HPDE6-E6E7 (cell line): ENCODE results near the gene MED27.
"Not testable (repeated sequence)": the region's sequence is repeated elsewhere in the genome, so short reads cannot be mapped to it uniquely, and the experiment has no call there.

Experiments
- DNase-seq: peaks from one replicate; pipeline ENCODE4 v3.0.0; 2011; ENCODE audit warnings: missing footprints; ENCODE audit errors: extremely low spot score

Gene MED27

DNA sequence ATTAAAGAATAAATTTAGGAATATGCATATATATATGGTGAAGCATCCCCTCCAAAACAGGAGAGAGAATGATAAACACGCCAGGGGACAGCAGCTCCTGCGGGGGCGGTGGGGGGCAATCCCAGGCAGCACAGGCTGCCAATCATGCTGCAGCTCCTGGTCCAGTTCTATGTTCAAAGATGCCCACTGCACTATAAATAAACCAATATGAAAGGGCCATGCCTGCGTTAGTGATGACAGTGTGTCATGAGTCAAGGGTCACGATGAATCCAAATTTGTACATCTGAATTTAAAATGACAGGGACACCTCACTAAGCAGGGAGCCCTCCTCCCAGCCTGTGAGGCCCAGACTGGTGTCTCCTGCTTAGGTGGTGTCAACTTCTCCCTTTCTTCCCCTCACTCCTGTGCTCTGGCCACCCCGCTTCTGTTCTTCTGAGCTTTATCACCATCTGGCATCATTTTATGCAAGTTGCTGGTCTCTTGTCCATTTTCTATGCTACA is 153.9 kb downstream of the MED27 start:
- DNase-seq: no peak

DNA sequence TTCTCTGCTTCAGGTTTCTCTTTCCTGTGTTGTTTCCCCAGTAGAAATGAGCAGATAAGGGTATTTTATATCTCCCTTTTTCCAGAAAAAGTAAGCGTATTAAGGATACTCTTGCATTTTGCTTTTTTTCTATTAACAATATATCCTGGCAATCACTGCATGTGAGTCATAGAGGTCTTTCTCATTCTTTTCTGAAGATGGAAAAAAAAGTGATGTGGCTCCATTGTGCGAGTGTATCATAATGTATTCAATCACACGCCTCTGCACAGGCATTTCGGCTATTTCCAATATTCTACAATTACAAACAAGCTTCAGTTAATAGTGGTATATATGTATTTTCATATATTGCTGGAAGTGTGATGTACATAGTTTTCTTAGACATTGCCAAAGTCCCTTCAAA is 155.9 kb downstream of the MED27 start:
- DNase-seq: no peak

DNA sequence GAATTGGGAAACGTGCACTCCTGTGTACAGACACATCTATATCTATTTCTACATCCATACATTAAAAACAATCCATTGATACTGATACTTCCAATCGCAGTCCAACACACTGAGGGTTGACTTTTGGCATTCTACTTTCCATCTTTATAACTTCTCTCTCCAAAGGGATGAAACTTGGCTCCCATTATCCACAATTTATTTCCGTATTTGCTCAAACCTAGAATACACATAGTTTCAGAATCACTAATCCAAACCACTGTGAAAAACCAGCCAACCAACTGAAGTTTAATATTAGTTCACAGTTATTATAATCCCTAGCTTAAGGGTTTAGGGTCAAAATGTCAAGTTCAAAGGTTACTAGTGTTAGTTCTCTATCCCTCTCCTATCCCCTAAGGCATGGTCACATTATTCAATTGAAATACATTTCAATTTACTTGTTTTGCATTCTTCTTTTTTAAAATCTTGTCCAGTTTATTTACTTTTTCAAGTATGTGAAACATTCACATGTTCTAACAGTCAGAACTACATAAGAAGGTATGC is 156.5 kb downstream of the MED27 start:
- no peak for DNase-seq

DNA sequence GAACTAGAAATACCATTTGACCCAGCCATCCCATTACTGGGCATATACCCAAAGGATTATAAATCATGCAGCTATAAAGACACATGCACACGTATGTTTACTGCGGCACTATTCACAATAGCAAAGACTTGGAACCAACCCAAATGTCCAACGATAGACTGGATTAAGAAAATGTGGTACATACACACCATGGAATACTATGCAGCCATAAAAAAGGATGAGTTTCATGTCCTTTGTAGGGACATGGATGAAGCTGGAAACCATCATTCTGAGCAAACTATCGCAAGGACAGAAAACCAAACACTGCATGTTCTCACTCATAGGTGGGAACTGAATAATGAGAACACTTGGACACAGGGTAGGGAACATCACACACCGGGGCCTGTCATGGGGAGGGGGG is 158.0 kb downstream of the MED27 start:
- not testable (repeated sequence) for DNase-seq

DNA sequence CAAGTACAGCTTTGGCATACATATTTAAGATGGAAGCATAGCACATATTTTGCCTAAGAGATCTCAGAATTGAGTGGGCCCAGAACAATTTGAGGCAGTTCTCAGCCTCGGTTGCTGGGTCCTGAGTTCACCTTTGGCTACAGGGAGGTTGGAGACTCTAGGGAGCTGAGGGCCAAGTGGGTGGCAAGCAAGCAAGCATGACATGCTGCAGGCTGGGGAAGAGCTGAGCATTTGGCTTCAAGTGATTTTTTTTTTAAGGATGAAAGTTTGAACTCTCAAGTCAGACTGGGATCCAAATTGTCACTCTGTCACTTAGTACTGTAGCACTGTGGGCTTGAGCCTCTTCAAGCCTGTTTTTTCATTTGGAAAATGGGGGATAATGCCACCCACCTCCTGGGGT is 160.5 kb downstream of the MED27 start:
- no peak for DNase-seq

DNA sequence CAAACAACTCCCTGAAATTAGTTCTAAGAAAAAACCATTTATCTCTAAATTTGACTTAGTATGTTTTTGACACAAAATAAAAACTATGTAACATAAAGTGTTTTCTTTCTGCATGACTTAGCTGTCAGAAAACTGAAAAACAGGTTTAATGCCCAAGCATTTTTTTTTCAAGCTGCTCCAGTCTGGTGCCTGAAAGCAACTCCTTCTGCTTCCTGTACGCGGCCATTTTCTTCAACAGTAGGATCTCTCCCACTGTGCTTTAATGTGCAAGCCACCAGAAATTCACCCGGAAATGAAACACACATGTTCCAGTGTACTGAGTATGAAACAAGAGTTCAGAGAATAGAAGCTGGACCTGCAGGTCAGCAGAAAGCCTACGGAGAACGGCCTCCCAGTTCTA is 161.2 kb downstream of the MED27 start:
- no peak for DNase-seq

DNA sequence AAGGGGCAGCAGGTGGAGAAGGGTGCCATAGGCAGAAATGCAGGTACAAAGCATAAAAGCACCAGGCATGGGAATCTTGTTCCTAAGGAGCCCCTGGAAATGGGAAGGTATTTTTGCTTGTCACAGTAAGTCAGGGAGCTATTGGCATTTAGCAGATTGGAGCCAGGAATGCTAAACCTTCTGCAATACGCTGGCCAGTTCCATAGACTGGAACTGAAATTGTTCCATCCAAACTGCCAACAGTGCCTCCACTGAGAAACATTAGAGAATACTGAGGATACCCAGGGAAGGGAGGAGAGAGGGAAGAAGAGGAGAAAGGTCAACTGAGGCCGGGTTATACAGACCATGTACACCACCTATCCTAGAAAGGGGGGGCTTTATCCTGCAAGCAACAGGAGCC is 162.7 kb downstream of the MED27 start:
- DNase-seq: no peak

DNA sequence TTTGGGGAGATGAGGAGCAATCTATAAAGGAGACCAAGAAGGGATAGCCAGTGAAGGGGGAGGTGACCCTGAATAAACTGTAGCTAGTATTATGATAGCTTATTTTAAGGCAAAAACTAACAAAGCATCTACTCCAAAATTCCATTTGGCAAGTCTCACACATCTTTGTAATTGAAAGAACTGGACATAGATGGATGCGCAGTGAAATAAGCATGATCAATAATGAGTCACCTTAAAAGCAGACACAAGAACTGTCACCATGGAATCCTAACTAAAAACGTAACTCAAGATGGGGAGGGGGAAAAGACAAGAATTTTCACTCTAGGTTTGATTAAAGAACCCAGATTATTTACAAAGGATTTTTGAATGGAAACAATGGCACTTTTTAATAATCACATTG is 164.5 kb downstream of the MED27 start:
- DNase-seq: no peak

DNA sequence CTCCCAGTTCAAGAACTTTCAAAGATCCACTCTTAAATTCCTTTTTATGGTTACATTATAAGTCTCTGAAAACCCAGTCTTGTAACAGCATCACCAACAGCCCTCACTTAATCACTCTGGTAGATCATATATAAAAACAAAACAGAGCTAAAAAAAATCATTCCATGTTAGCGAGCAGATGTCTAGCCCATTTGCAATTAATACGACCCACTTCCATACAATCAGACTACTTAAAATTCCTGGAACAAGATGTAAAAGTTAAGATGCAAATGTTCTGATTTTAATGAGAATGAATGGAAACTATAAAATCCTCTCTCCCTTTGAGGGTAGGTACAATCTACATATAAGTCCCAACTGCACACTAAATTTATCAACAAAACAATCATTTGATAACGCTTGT is 167.0 kb downstream of the MED27 start:
- no peak for DNase-seq

DNA sequence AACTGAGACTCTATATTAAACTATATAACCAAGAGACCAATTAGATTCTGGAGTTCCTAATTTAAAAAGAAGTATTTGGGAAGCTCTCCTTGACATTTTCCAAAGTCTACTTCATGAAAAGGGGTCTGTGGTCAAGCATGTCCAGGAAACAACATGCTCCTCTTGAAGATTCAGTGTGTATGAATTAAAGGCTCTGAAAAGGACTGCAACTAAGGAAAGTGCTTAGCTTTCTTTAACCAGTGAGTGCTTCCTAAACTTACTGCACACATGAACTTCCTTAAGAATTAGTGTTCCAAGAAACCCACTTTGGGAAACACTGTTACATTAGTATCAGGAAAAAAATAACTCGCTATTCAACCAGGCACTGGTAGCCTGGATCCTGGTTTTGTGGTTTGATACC is 167.6 kb downstream of the MED27 start:
- no peak for DNase-seq

DNA sequence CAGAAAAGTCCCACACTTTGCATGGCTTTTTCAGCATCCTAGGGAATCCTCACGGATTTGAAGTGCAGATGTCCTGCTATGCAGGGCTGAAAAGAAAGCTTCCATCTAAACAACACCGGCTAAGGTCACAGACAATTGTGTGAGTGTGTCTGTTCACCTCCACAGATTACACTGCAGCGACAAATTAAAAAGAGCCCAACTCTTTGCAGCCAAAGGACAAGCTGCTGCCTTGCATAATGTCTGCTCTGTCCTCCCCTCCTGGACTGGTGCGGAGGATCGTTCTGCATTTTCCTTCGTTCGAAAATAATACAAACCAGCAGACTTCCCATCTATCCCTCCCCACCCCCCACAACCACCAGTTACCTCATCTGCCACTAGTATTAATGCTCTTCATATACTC is 169.1 kb downstream of the MED27 start:
- DNase-seq: no peak

DNA sequence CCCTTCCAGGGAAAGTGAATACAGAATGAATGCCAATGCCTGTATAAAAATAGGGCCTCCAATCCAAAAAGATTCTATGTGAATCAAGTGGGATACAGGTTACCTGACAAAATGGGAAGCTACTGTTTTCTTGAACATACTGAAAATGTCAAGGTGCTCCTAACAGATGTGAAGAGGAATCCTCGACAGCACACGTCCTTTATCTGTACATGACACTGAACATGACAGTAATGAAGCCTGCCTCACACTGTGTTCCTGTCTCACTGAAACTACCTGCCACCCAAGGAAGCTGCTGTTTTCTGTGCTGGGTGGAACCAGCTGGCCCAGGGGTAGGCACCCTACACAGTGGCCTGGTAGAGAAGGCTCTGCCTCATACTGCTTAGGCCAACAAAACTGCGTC is 174.5 kb downstream of the MED27 start:
- DNase-seq: no peak

DNA sequence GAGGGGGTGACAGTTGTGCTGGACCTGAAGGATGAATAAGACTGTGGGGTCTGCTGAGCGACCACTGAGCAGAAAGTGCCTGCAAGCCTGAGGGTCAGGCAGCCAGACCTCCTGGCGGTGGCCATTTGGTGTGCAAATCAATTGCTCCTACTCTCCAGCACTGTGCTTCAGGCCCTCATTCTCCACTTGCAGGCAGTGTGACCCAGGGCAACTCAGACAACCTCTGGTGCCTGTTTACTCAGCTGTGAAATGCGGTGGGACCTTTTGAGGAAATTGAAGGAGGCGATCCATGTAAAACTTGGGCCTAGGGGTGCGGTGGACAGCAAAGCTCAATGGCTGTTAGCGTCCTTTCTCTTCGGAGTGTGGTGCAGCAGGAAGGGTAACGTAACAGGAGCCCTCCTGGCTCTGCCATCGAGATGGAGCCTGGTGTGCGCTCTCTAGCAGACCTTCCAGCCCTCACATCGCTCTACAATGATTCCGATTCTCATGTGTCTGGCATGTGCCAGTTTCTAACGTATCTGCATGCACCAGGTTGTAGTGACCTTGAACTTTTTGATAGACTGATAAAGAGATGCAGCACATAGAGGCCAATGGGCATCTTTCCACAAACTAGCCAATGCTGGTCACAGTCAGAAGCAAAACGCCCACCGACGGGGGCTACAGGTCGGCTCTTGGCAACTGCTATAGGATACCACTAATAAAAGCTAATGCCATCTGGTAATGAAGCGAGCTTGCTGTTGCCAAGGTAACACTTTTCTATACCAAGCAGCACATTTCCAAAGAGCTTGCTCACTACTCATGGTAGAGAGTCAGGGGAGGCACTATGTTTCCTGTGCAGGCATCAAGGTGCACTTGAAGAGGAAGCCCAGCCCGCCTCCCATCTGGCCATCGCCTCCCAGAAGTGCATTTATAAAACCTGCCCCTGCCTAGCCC is 180.1 kb downstream of the MED27 start:
- DNase-seq: no peak

DNA sequence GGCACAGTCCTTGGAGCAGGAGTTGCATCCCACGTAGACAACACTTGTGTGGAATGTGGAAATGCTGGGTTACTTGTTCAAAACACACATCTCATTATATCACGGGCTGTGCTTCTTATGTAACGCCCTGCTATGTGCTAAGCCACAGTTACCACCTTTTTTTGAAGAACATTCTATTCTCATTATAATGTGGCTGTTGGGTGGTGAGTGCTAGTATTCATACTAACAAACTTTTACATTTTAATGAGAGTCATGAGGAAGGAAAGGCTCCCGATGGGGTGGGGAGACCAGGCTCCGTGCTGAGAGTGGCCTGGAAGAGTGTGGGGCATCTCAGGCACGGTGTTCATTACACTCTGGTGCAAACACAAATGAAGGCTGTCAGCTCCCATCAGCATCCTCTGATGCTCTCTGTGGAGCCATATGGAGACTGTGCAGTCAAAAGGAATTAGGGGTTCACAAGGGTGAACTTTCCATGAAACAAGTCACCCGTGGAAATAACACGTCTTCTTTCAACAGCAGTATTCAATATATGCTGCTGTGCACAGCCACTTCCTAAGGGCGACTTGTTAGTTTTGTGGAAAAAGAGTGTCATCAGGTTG is 186.7 kb downstream of the MED27 start:
- DNase-seq: no peak

DNA sequence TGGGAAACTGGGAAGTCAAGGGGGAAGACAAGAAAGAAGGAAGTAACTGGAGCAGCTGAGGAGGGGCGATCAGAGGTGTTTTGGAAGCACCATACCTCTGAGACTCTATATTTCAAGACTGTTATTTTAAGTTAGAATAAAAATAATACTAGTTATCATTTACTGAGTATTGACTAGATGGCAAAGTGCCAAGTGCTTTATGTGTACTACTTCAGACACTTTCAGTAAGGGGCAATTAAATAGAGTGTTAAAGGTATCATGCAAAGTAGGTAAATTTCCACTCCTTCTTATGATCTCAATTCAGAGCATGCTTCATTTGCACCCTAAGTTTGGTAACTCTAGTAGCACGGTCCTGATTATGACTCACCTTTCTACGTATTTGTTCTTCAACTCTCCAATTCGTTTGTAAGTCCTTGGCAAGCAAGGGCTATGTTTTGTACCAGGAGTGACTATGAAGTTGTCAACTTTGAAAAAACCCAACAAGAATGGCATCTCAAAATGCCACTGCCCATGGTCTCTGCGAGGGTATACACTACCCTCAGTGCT is 187.4 kb downstream of the MED27 start:
- no peak for DNase-seq

DNA sequence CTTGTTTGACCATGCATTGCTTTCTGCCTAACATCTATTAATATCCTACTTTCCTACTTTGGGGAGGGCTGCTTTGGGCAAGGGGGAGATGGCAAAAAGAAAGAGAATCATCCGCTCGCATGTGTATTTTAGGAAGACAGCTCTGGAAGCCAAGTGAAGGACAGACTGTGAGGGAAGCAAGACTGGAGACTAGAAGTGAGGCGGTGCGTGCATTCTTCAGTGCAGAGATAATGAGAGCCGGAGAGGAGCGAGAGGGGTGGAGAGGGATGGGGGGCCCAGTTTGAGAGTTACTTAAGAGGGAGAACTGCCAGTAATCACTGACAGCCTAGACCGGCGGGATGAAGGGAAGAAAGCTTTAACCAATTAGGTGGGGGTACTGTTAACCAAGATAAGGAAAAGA is 188.1 kb downstream of the MED27 start:
- DNase-seq: no peak

DNA sequence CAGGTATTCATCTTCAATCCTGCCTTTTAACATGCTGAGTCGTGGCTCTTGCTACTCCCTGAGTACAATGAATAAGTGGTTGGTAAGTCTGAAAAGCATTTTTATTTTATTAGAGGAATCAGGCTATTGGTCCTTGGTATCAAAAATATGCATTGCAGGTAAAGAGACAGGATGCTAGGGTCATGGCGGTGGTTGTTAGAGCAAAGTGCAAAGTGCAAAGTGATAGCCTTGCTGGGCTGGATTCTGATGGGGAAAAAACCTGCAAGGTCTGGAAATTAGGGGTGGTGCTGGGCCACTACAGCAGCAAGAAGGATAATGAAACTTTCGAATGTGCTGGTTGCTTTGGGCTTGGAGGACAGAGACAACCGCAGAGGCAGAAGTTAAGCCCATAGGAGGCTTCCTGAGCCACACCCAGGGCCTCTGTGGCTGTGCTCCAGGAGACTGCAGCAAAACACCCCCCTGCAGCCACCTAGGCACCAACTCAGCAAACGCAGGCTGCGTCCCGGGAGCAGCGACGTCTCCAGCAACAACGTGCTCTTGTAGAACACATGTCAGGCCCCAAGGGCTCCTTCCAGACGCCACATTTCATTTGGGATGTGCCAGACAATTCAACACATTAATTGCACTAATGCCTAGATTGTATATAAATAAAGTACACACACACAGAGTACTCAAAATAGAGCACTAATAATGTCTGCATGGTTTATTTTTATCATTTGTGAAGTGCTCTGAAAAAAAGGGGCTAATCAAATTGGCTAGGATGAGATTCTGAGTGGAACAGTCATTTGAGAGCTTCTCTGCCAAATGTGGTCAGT is 190.0 kb downstream of the MED27 start:
- DNase-seq: no peak

DNA sequence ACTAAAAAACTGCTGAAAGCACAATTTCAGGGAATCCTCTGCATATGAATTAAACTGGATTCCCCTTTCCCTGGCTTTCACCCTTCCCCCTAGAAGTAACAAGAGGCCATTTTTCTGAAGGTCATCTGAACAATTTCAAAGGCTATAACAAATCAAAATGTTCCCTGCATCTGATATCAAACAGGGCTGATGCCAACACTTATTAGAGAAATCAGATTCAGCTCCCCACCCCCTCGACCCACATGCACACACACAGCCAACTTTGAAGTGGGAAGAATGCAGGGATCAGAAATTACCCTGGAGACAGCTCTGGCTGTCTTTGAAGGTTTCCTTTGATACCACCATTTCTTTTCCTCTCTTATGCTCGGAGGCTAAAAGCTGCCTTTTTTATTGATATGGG is 190.7 kb downstream of the MED27 start:
- DNase-seq: no peak

DNA sequence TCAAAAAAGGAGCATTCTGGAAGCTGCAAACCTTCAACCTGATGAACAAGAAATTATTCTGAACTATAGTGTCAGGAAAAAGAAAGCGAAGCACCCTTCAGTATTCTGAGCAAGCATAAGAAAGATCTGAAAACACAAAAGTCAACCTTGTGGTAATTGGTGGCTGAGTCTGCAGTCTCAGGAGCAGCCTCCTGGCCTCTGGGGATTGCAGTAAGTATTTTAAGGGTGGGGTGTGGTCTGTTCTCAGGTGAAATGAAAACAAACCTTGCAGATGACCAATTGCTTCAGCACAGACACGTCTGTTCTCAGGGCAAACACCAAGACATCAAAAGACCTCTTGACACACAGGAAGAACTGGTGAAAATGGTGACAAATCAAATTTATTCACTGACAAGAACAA is 192.0 kb downstream of the MED27 start:
- DNase-seq: no peak

DNA sequence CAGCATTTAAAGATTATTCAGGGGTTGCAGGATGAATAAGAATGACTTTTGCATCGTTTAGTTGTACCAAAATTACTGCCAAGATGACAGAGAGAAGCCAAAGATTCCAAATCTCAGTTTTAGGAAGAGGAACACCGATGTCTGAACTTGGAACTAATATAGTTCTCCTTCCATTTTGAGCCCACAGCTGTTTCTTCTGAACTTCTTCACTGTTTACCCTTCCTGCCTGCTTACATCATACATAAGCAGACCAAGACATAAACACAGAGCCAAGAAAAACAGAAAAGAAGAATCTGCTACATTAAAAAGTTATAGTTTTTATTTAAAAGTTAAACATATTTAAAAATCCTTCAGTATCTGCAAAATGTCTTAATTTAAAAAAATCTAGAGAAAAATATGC is 192.8 kb downstream of the MED27 start:
- DNase-seq: no peak

DNA sequence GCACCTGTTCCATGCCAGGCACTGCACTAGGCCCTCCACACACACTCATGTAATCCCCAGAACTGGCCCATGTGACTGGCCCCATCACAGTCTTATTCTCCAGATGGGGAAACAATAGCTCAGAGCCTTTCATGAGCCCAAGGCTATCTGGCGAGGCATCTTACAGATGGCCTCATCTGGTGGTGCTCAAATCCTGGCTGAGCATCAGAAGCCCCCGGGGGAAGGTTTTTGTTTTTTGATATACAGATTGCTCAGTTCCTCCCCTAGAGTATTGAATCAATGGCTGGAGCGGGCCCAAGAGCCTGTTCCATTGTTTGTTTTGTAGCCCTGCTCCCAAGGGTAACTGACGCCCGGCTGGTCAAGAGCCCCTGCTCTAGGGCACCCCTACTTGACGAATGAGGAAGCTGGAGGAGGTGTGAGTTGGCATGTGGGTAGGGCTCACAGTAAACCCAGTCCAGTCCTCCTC is 194.5 kb downstream of the MED27 start:
- DNase-seq: no peak

DNA sequence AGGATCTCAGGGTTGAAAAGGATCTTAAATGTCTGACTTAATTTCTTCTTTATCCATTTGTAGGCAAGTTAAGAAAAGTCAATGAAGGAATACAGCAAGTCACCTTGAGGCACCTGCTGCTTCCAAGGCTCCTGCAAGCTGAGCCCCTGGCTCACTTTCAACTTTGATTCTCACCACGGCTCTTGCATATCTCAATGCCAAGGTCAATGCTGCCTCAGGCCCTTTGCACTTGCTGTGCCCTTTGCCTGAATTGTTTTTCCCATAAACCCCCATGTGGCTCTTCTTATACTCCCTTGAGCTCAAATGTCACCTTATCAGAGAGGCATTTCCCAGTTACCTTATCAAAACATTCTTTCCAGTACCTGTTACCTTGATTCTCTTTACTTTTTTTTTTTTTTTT is 195.4 kb downstream of the MED27 start:
- no peak for DNase-seq
